CD14-positive monocyte (primary cell): Measurements from ENCODE around the gene DUOXA1. TPM values are rescaled to one million over a fixed set of nuclear protein-coding genes. Genes with fewer than 3 reads are reported as not detected.

Source experiments
- DNase-seq, 3 donors: peaks; one replicate each; pipeline ENCODE4 v3.0.0-alpha.2; 2011 to 2022
- H2AFZ ChIP-seq: 2 replicates; pipeline ENCODE4 v1.6.0; 2012; ENCODE audit warnings: mild to moderate bottlenecking, low read depth, low read length, inconsistent platforms; ENCODE audit not compliant: insufficient read depth, poor library complexity, severe bottlenecking
- H3K27ac ChIP-seq, 2 donors: 1 replicate in 1 of 2; 2 replicates in 1 of 2; pipeline ENCODE4 v1.5.1; 2012 to 2013; ENCODE audit warnings: low read length in 2 of 2, control low read depth in 1 of 2, inconsistent platforms in 1 of 2, low read depth in 1 of 2, mild to moderate bottlenecking in 1 of 2
- H3K27me3 ChIP-seq, 2 donors: one replicate each; pipeline versions ENCODE4 v1.6.0 to v1.6.1; 2011 to 2013; ENCODE audit warnings: low read length in 2 of 2; ENCODE audit not compliant: control insufficient read depth in 2 of 2, insufficient read depth in 2 of 2
- H3K36me3 ChIP-seq, 2 donors: replicated peaks in 1 of 2; 1 replicate in 1 of 2; 2 replicates in 1 of 2; pipeline versions ENCODE4 v1.5.1 to v1.6.1; 2012 to 2013; ENCODE audit warnings: low read length in 2 of 2, control low read depth in 1 of 2, inconsistent platforms in 1 of 2, mild to moderate bottlenecking in 1 of 2; ENCODE audit not compliant: insufficient read depth in 2 of 2, control insufficient read depth in 1 of 2
- H3K4me1 ChIP-seq, 2 donors: 1 replicate in 1 of 2; 2 replicates in 1 of 2; pipeline versions ENCODE4 v1.5.1 to v1.6.1; 2012 to 2013; ENCODE audit warnings: low read length in 2 of 2, control low read depth in 1 of 2, inconsistent platforms in 1 of 2, mild to moderate bottlenecking in 1 of 2, moderate library complexity in 1 of 2; ENCODE audit not compliant: insufficient read depth in 2 of 2, control insufficient read depth in 1 of 2
- H3K4me2 ChIP-seq: replicated peaks from 2 replicates; pipeline ENCODE3; 2012; ENCODE audit warnings: low read length, moderate library complexity, mild to moderate bottlenecking; ENCODE audit not compliant: poor library complexity, severe bottlenecking; ENCODE audit errors: extremely low read depth
- H3K4me3 ChIP-seq, 3 experiments: fragments of 200-600 bp in 1 of 3; sonication (generic) in 1 of 3; replicated peaks in 1 of 3; 1 replicate in 2 of 3; 2 replicates in 1 of 3; pipeline ENCODE4 v1.5.1; 2011 to 2013; ENCODE audit warnings: low read length in 3 of 3, mild to moderate bottlenecking in 3 of 3, control low read depth in 2 of 3, low read depth in 2 of 3, inconsistent platforms in 1 of 3, moderate library complexity in 1 of 3
- H3K79me2 ChIP-seq: 2 replicates; pipeline ENCODE4 v1.6.0; 2012; ENCODE audit warnings: mild to moderate bottlenecking, control low read depth, inconsistent platforms, low read length, moderate library complexity; ENCODE audit not compliant: insufficient read depth
- H3K9ac ChIP-seq: 2 replicates; pipeline ENCODE4 v1.6.0; 2017; ENCODE audit warnings: low read length, mild to moderate bottlenecking; ENCODE audit not compliant: insufficient read depth, poor library complexity, severe bottlenecking
- H3K9me3 ChIP-seq, 2 donors: replicated peaks in 1 of 2; 1 replicate in 1 of 2; 2 replicates in 1 of 2; pipeline versions ENCODE4 v1.5.1 to v1.6.1; 2012 to 2013; ENCODE audit warnings: low read length in 2 of 2, control low read depth in 1 of 2; ENCODE audit not compliant: control insufficient read depth in 1 of 2, insufficient read depth in 1 of 2
- H4K20me1 ChIP-seq: 2 replicates; pipeline ENCODE4 v1.6.0; 2012; ENCODE audit warnings: mild to moderate bottlenecking, low read length, control low read depth, moderate library complexity; ENCODE audit not compliant: insufficient read depth
- H3K27ac Mint-ChIP-seq, 7 donors: one replicate each; pipeline ENCODE4 v1.8.0; 2020; ENCODE audit warnings: mild to moderate bottlenecking in 7 of 7, mixed read lengths in 7 of 7, moderate library complexity in 6 of 7, inconsistent platforms in 2 of 7
- H3K27me3 Mint-ChIP-seq, 3 donors: one replicate each; pipeline ENCODE4 v1.8.0; 2021 to 2022; ENCODE audit warnings: low read depth in 3 of 3, mild to moderate bottlenecking in 3 of 3, mixed read lengths in 3 of 3, moderate library complexity in 3 of 3, inconsistent platforms in 1 of 3
- H3K36me3 Mint-ChIP-seq, 2 donors: one replicate each; pipeline ENCODE4 v1.8.0; 2020; ENCODE audit warnings: mixed read lengths in 2 of 2, inconsistent platforms in 1 of 2, mild to moderate bottlenecking in 1 of 2
- H3K4me1 Mint-ChIP-seq: one replicate; pipeline ENCODE4 v1.8.0; 2020; ENCODE audit warnings: mild to moderate bottlenecking, mixed read lengths
- H3K4me3 Mint-ChIP-seq, 2 donors: one replicate each; pipeline ENCODE4 v1.8.0; 2020; ENCODE audit warnings: mild to moderate bottlenecking in 2 of 2, mixed read lengths in 2 of 2, moderate library complexity in 1 of 2
- H3K9me3 Mint-ChIP-seq, 7 donors: one replicate each; pipeline ENCODE4 v1.8.0; 2020 to 2022; ENCODE audit warnings: mixed read lengths in 7 of 7, mild to moderate bottlenecking in 6 of 7, moderate library complexity in 6 of 7, inconsistent platforms in 2 of 7
- WGBS: methylation state at CpG from one replicate; pipeline ENCODE4 v1.1.5; 2013; ENCODE audit warnings: missing lambda C conversion rate; ENCODE audit not compliant: insufficient coverage; 5-methylcytosine and 5-hydroxymethylcytosine counted together
- intact Hi-C, 2 donors: fragments of 100-400 bp; cut with micrococcal nuclease; formaldehyde crosslinking; loops; one replicate each; pipeline versions ENCODE4 v1.15.0 to v1.15.1; 2023
- polyA plus RNA-seq, 3 donors: library from polyadenylated mRNA; depleted of rRNA in 1 of 3; unstranded in 2 of 3; stranded (reverse) in 1 of 3; fragments of 300-500 nt in 2 of 3; fragments of >200 nt in 1 of 3; fragmentation: Illumina TruSeq in 2 of 3; gene quantifications; 1 replicate in 2 of 3; 2 replicates in 1 of 3; pipeline ENCODE4 v1.2.3, GENCODE V29; 2012 to 2021
- TF ChIP-seq, protein P1 (sequence below): fragments of 200-600 bp; IDR thresholded peaks from one replicate; pipeline ENCODE4 v1.8.0; 2022; ENCODE audit warnings: antibody characterized with exemption, mild to moderate bottlenecking

Gene DUOXA1
- polyA plus RNA-seq, 3 donors, result not detected

DNA sequence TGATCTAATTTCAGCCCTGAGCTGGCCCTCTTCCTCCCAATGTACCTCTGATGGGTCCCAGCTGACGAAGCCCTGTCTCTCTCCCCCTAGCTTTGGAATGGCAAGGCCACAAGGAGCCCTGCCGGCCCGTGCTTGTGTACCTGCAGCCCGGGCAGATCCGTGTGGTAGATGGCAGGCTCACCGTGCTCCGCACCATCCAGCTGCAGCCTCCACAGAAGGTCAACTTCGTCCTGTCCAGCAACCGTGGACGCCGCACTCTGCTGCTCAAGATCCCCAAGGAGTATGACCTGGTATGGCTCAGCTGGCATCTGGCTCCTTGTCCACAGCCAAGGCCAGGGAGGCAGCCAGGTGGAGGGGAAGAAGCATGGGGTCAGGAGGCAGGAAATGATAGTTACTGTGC is 14.3 kb upstream of the DUOXA1 start:
- H3K9me3 Mint-ChIP-seq, result no peaks in the 10 kb centered on the region
- no peaks in the 10 kb centered on the region for H3K4me1 Mint-ChIP-seq
- no peaks in the 10 kb centered on the region for H3K36me3 Mint-ChIP-seq
- WGBS, result 95% methylated on average over 11 of the region's 11 CpGs
- TF ChIP-seq, protein P1, sequence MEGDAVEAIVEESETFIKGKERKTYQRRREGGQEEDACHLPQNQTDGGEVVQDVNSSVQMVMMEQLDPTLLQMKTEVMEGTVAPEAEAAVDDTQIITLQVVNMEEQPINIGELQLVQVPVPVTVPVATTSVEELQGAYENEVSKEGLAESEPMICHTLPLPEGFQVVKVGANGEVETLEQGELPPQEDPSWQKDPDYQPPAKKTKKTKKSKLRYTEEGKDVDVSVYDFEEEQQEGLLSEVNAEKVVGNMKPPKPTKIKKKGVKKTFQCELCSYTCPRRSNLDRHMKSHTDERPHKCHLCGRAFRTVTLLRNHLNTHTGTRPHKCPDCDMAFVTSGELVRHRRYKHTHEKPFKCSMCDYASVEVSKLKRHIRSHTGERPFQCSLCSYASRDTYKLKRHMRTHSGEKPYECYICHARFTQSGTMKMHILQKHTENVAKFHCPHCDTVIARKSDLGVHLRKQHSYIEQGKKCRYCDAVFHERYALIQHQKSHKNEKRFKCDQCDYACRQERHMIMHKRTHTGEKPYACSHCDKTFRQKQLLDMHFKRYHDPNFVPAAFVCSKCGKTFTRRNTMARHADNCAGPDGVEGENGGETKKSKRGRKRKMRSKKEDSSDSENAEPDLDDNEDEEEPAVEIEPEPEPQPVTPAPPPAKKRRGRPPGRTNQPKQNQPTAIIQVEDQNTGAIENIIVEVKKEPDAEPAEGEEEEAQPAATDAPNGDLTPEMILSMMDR, result no peak
- H3K27me3 Mint-ChIP-seq, result peaks cover 6 to 14% (median 8%) of the 10 kb centered on the region in 3 donors
- Histone ChIP-seq H4K20me1 (no peaks in the 10 kb centered on the region), H3K4me3 (no peak overlapping the region), H3K27me3 (no peaks in the 10 kb centered on the region), H3K36me3 (no peaks in the 10 kb centered on the region), H2AFZ (no peak overlapping the region), H3K79me2 (no peaks in the 10 kb centered on the region), H3K4me1 (no peaks in the 10 kb centered on the region), H3K9me3 (no peaks in the 10 kb centered on the region), H3K9ac (no peak overlapping the region), H3K4me2 (no peak overlapping the region), H3K27ac (no peak overlapping the region)
- no peak for DNase-seq
- intact Hi-C loops, result no loop called here
- no peak overlapping the region for H3K27ac Mint-ChIP-seq
- H3K4me3 Mint-ChIP-seq, result no peak overlapping the region

- no peak overlapping the region for H3K9ac ChIP-seq
- Mint-ChIP-seq H3K27me3 (peaks cover 9 to 14% (median 14%) of the 10 kb centered on the region in 3 donors), H3K4me1 (no peaks in the 10 kb centered on the region), H3K9me3 (no peaks in the 10 kb centered on the region), H3K36me3 (no peaks in the 10 kb centered on the region), H3K4me3 (no peak overlapping the region), H3K27ac (no peak overlapping the region)
- H3K4me3 ChIP-seq, result no peak overlapping the region
- no peaks in the 10 kb centered on the region for H3K4me1 ChIP-seq
- H3K36me3 ChIP-seq, result no peaks in the 10 kb centered on the region
- TF ChIP-seq, protein P1, result no peak
- H3K9me3 ChIP-seq, result no peaks in the 10 kb centered on the region
- no peak for DNase-seq
- 100% methylated on average over 1 of the region's 7 CpGs for WGBS
- H2AFZ ChIP-seq, result no peak overlapping the region
- intact Hi-C loops, result no loop called here
- H3K79me2 ChIP-seq, result no peaks in the 10 kb centered on the region
- H4K20me1 ChIP-seq, result no peaks in the 10 kb centered on the region
- H3K27ac ChIP-seq, result no peak overlapping the region
- no peak overlapping the region for H3K4me2 ChIP-seq
- H3K27me3 ChIP-seq, result peaks cover 0 to under 1% of the 10 kb centered on the region in 2 donors
These were observed 13.4 kb upstream of the DUOXA1 start for GRCh38 chr15:45143056-45143455.
